Vagina (tissue), 2 donors: ENCODE data around the gene TPRG1L.

Source experiments
- CTCF ChIP-seq, 3 experiments: fragments of 450-650 bp in 2 of 3; fragments of 200-600 bp in 1 of 3; sonication (generic) in 1 of 3; IDR thresholded peaks; one replicate each; pipeline ENCODE4 v1.5.1; 2017 to 2019; ENCODE audit warnings: antibody characterized with exemption in 3 of 3, mild to moderate bottlenecking in 2 of 3, moderate library complexity in 2 of 3
- POLR2A ChIP-seq, 2 donors: fragments of 450-650 bp; IDR thresholded peaks; one replicate each; pipeline ENCODE4 v1.6.1; 2017; ENCODE audit warnings: antibody characterized with exemption in 2 of 2, mild to moderate bottlenecking in 2 of 2, moderate library complexity in 2 of 2
- POLR2AphosphoS5 ChIP-seq, 2 donors: sonication (generic); formaldehyde crosslinking; IDR thresholded peaks; one replicate each; pipeline ENCODE4 v1.9.0; 2017; ENCODE audit warnings: antibody characterized with exemption in 2 of 2, mild to moderate bottlenecking in 2 of 2, low read depth in 1 of 2; ENCODE audit not compliant: insufficient read depth in 1 of 2

GRCh38 chr1:3662080-3662671, 37.4 kb downstream of the TPRG1L start:
- TF ChIP-seq CTCF (IDR thresholded peaks at IDR 0.05) (no peak), POLR2A (IDR thresholded peaks at IDR 0.05) (no peak), POLR2AphosphoS5 (IDR thresholded peaks at IDR 0.05; ENCODE audit: insufficient read depth in 1 of 2, low read depth in 1 of 2) (no peak)
